HepG2 (cell line): ENCODE data around the gene MPP1. TPM values are rescaled to one million over a fixed set of nuclear protein-coding genes. Genes with fewer than 3 reads are reported as not detected.

Source experiments
- ATF2 ChIP-seq: sonication (generic); formaldehyde crosslinking; IDR thresholded peaks from 2 replicates; pipeline ENCODE4 v1.4.0; 2020; ENCODE audit warnings: missing genetic modification reagents
- FOXA3 ChIP-seq: IDR thresholded peaks from 2 replicates; pipeline ENCODE4 v1.6.1; 2016; ENCODE audit warnings: missing genetic modification reagents, missing compliant biosample characterization
- GABPA ChIP-seq, 2 experiments: IDR thresholded peaks; 2 replicates each; pipeline ENCODE4 v1.6.1; 2011 to 2016; ENCODE audit warnings: low read depth in 2 of 2, low read length in 1 of 2, missing biosample characterization in 1 of 2, missing genetic modification characterization in 1 of 2
- GTF3A ChIP-seq: sonication (generic); formaldehyde crosslinking; conservative IDR thresholded peaks from 2 replicates; pipeline ENCODE4 v1.4.0; 2020; ENCODE audit warnings: mild to moderate bottlenecking, missing genetic modification reagents
- HIC2 ChIP-seq: sonication (generic); formaldehyde crosslinking; IDR thresholded peaks from 2 replicates; pipeline ENCODE4 v1.9.0; 2022; ENCODE audit warnings: low read depth, missing genetic modification reagents
- HNF1B ChIP-seq: sonication (generic); formaldehyde crosslinking; IDR thresholded peaks from 2 replicates; pipeline ENCODE4 v1.5.1; 2020; ENCODE audit warnings: mild to moderate bottlenecking, moderate library complexity, missing genetic modification reagents
- LBX2 ChIP-seq: sonication (generic); formaldehyde crosslinking; IDR thresholded peaks from 2 replicates; pipeline ENCODE4 v1.5.0; 2020; ENCODE audit warnings: missing genetic modification reagents, mild to moderate bottlenecking, borderline replicate concordance
- NKX3-1 ChIP-seq: sonication (generic); formaldehyde crosslinking; IDR thresholded peaks from 2 replicates; pipeline ENCODE4 v1.5.0; 2020; ENCODE audit warnings: missing genetic modification reagents
- SALL1 ChIP-seq: sonication (generic); formaldehyde crosslinking; IDR thresholded peaks from 2 replicates; pipeline ENCODE4 v1.8.0; 2022; ENCODE audit warnings: mild to moderate bottlenecking, missing genetic modification reagents
- SP140L ChIP-seq: sonication (generic); formaldehyde crosslinking; IDR thresholded peaks from 2 replicates; pipeline ENCODE4 v1.4.0; 2020; ENCODE audit warnings: missing genetic modification reagents, borderline replicate concordance
- U2AF2 ChIP-seq: fragments of 200-400 bp; formaldehyde crosslinking; IDR thresholded peaks from 2 replicates; pipeline ENCODE4 v1.6.1; 2017; ENCODE audit warnings: low read depth, mild to moderate bottlenecking, low read length
- YEATS2 ChIP-seq: sonication (generic); formaldehyde crosslinking; IDR thresholded peaks from 2 replicates; pipeline ENCODE4 v1.4.0; 2020; ENCODE audit warnings: missing genetic modification reagents, borderline replicate concordance
- ZNF687 ChIP-seq: sonication (generic); formaldehyde crosslinking; IDR thresholded peaks from 2 replicates; pipeline ENCODE4 v1.5.1; 2020; ENCODE audit warnings: mild to moderate bottlenecking, missing genetic modification reagents, moderate library complexity
- polyA plus RNA-seq, 8 experiments: library from polyadenylated mRNA; depleted of rRNA in 3 of 8; stranded (reverse) in 7 of 8; unstranded in 1 of 8; fragments of >200 nt; fragmentation: Illumina TruSeq in 4 of 8; extraction: Trizol in 4 of 8; gene quantifications; 2 replicates each; pipeline versions ENCODE4 v1.2.1 to v1.2.3, GENCODE V29; 2011 to 2016; ENCODE audit warnings: low read depth in 4 of 8, missing spikeins in 1 of 8, mixed read lengths in 1 of 8; ENCODE audit not compliant: insufficient read depth in 1 of 8
- total RNA-seq, 5 experiments: library from RNA; depleted of rRNA; stranded (reverse); fragments of >200 nt; fragmentation: Illumina TruSeq; extraction: Trizol; gene quantifications; 2 replicates each; pipeline ENCODE4 v1.2.3, GENCODE V29; 2016; ENCODE audit warnings: low read depth in 1 of 5

Gene MPP1
- total and polyA plus RNA-seq, 2 of the 13 experiments (the other 11 are each of a cell fraction or from before 2014, with no cell fraction given): 7.8 to 8.1 TPM

GRCh38 chrX:154799556-154800348, 5.5 kb downstream of the MPP1 start (continued):
- peak; percentile 28; the same call in 1 of the 2 replicates for TF ChIP-seq ZNF687
- TF ChIP-seq HIC2 (CRISPR knock-in tag): 0 out of 2 replicates have a peak, but pooled peaks have one; percentile 6
- TF ChIP-seq U2AF2: no peak
- TF ChIP-seq FOXA3 (CRISPR knock-in tag): peak; percentile 61
- TF ChIP-seq YEATS2 (CRISPR knock-in tag): no peak
- TF ChIP-seq GTF3A (CRISPR knock-in tag): no peak
- no peak for TF ChIP-seq ATF2 (CRISPR knock-in tag)
- TF ChIP-seq SALL1 (CRISPR knock-in tag): peak; percentile 45
- TF ChIP-seq SP140L: no peak
- TF ChIP-seq HNF1B (CRISPR knock-in tag): no peak
- TF ChIP-seq LBX2: no peak
- TF ChIP-seq GABPA (IDR thresholded peaks at IDR 0.05; ENCODE audit: low read depth, low read length): no peak
- TF ChIP-seq GABPA (CRISPR knock-in tag; IDR thresholded peaks at IDR 0.05; ENCODE audit: low read depth): peak; percentile 68
- no peak for TF ChIP-seq NKX3-1 (CRISPR knock-in tag)
